Right renal cortex interstitium (tissue), 3 donors: ENCODE measurements around the gene CWC25. TPM values are rescaled to one million over a fixed set of nuclear protein-coding genes. Genes with fewer than 3 reads are reported as not detected.

Source experiments
- polyA plus RNA-seq, 3 donors: library from polyadenylated mRNA; unstranded; fragments of 120-200 nt; gene quantifications; one replicate each; pipeline ENCODE4 v1.2.1, GENCODE V29; 2013; ENCODE audit not compliant: insufficient read length in 3 of 3

CWC25 gene
- polyA plus RNA-seq, 3 donors = 24.8 to 26.3 (median 25.8) TPM

Other genes starting within 250 kb of the CWC25 start
- 1 to 10 TPM; 2.4 to 2.7 (median 2.6) TPM for gene SRCIN1, start 219.4 kb downstream of the CWC25 start, polyA plus RNA-seq
- gene EPOP, start 150.4 kb downstream of the CWC25 start, polyA plus RNA-seq = 1 to 10 TPM; 1.2 to 1.4 (median 1.3) TPM
- 10 to 100 TPM; 55.6 to 64.2 (median 63.0) TPM for gene MLLT6, start 120.0 kb downstream of the CWC25 start, polyA plus RNA-seq
- gene CISD3, start 95.0 kb downstream of the CWC25 start, polyA plus RNA-seq = 10 to 100 TPM in 2 of 3 donors, 1 to 10 TPM in 1; 9.2 to 12.2 (median 10.2) TPM
- gene PCGF2, start 77.0 kb downstream of the CWC25 start, polyA plus RNA-seq = 10 to 100 TPM; 56.6 to 70.4 (median 59.4) TPM
- gene PSMB3, start 72.6 kb downstream of the CWC25 start, polyA plus RNA-seq = 100 to 1,000 TPM; 117 to 136 (median 125) TPM
- gene PIP4K2B, start 25.8 kb downstream of the CWC25 start, polyA plus RNA-seq = 10 to 100 TPM; 74.4 to 83.5 (median 81.7) TPM
- 1,000 to 10,000 TPM; 2,780 to 3,019 (median 2,969) TPM for gene RPL23, start 28.4 kb upstream of the CWC25 start, polyA plus RNA-seq
- gene LASP1, start 44.7 kb upstream of the CWC25 start, polyA plus RNA-seq = 100 to 1,000 TPM; 131 to 148 (median 140) TPM
- gene FBXO47, start 142.1 kb upstream of the CWC25 start, polyA plus RNA-seq = not detected